ENCODE measurements around the gene AUH. TPM values are rescaled to one million over a fixed set of nuclear protein-coding genes. Genes with fewer than 3 reads are reported as not detected.

Gene AUH
- total RNA-seq, 2 experiments from 2014 or later, result 30.4 to 30.8 TPM

GRCh38 chr9:91188719-91189590 is 172.8 kb downstream of the AUH start:
- Mint-ChIP-seq H3K4me1 (peaks cover 48% of the 10 kb centered on the region), H3K27ac (peak overlapping the region; percentile 24), H3K36me3 (ENCODE audit: low read depth) (peaks cover 17% of the 10 kb centered on the region), H3K9me3 (ENCODE audit: low read depth) (peaks cover 17% of the 10 kb centered on the region), H3K4me3 (no peak overlapping the region), H3K27me3 (no peaks in the 10 kb centered on the region)
- ChIA-PET POLR2A (no interaction called here), CTCF (interaction anchor here (0.7 to 1.0 kb wide), 2 partner anchors 26 to 244 kb away, joined by 3 read pairs; no protein-coding TSS in a partner anchor)
- ATAC-seq (no peak), DNase-seq (no peak)
- intact Hi-C loops (cut with DNase I, micrococcal nuclease), result no loop called here

- POLR2A ChIA-PET, result interaction anchor here (2.0 kb wide), 1 partner anchor 20 kb away, joined by 8 read pairs; no protein-coding TSS in a partner anchor
- H3K27me3 Mint-ChIP-seq, result no peaks in the 10 kb centered on the region
- peaks cover 43% of the 10 kb centered on the region for H3K4me1 Mint-ChIP-seq
Measured at GRCh38 chr9:91187965-91188344, 173.8 kb downstream of the AUH start.

GRCh38 chr9:91187311-91187964 is 174.3 kb downstream of the AUH start:
- H3K4me1 Mint-ChIP-seq, result peaks cover 38% of the 10 kb centered on the region
- ATAC-seq, result no peak
- no peak for DNase-seq
- ChIA-PET POLR2A (interaction anchor here (0.7 to 2.0 kb wide), 3 partner anchors 9 to 20 kb away, joined by 3 to 8 read pairs (median 8); no protein-coding TSS in a partner anchor), CTCF (interaction anchor here (0.6 to 2.0 kb wide), 5 partner anchors 10 to 1657 kb away, joined by 3 to 5 read pairs (median 4); no protein-coding TSS in a partner anchor)
- H3K27me3 Mint-ChIP-seq, result no peaks in the 10 kb centered on the region
- H3K27ac Mint-ChIP-seq, result peak overlapping the region; percentile 82
- peaks cover 17% of the 10 kb centered on the region for H3K9me3 Mint-ChIP-seq (ENCODE audit: low read depth)
- peaks cover 17% of the 10 kb centered on the region for H3K36me3 Mint-ChIP-seq (ENCODE audit: low read depth)
- H3K4me3 Mint-ChIP-seq, result no peak overlapping the region
- intact Hi-C loops (cut with DNase I, micrococcal nuclease), result no loop called here

More at GRCh38 chr9:91187965-91188344, 173.8 kb downstream of the AUH start:
- CTCF ChIA-PET, result interaction anchor here (0.7 to 2.0 kb wide), 4 partner anchors 10 to 245 kb away, joined by 3 to 5 read pairs (median 4); no protein-coding TSS in a partner anchor
- intact Hi-C loops (cut with DNase I, micrococcal nuclease), result no loop called here
- H3K27ac Mint-ChIP-seq, result peak overlapping the region; percentile 82
- ATAC-seq (no peak), DNase-seq (no peak)
- no peak overlapping the region for H3K4me3 Mint-ChIP-seq
- H3K9me3 Mint-ChIP-seq (ENCODE audit: low read depth), result peaks cover 17% of the 10 kb centered on the region
- peaks cover 17% of the 10 kb centered on the region for H3K36me3 Mint-ChIP-seq (ENCODE audit: low read depth)

- Mint-ChIP-seq H3K4me1 (peaks cover 30% of the 10 kb centered on the region), H3K9me3 (ENCODE audit: low read depth) (peaks cover 17% of the 10 kb centered on the region), H3K36me3 (ENCODE audit: low read depth) (peaks cover 17% of the 10 kb centered on the region), H3K27me3 (no peaks in the 10 kb centered on the region), H3K27ac (peak overlapping the region; percentile 82), H3K4me3 (no peak overlapping the region)
- ChIA-PET CTCF (interaction anchor here (0.6 to 2.0 kb wide), 6 partner anchors 9 to 1656 kb away, joined by 3 to 5 read pairs (median 4); no protein-coding TSS in a partner anchor), POLR2A (interaction anchor here (1.2 to 2.0 kb wide), 2 partner anchors 9 to 21 kb away, joined by 8 read pairs; no protein-coding TSS in a partner anchor)
- ATAC-seq (peak; percentile 84), DNase-seq (peak; percentile 55)
- intact Hi-C loops (cut with DNase I, micrococcal nuclease), result loop anchor here in 1 of 2 experiments (1.0 kb wide), 1 partner anchor 8 kb away; no protein-coding TSS in a partner anchor
Measured at GRCh38 chr9:91186632-91187108, 175.0 kb downstream of the AUH start.

- Mint-ChIP-seq H3K4me1 (peaks cover 20% of the 10 kb centered on the region), H3K9me3 (ENCODE audit: low read depth) (peaks cover 17% of the 10 kb centered on the region)
Measured at GRCh38 chr9:91185193-91185886, 176.4 kb downstream of the AUH start.

GRCh38 chr9:91182429-91183225 is 179.1 kb downstream of the AUH start:
- ChIA-PET POLR2A (no interaction called here), CTCF (interaction anchor here (0.6 to 0.7 kb wide), 2 partner anchors 10 to 261 kb away, joined by 3 read pairs; no protein-coding TSS in a partner anchor)
- no peak overlapping the region for H3K4me3 Mint-ChIP-seq
- DNase-seq, result no peak
- H3K36me3 Mint-ChIP-seq (ENCODE audit: low read depth), result no peaks in the 10 kb centered on the region
- intact Hi-C loops (cut with DNase I, micrococcal nuclease), result no loop called here
- no peaks in the 10 kb centered on the region for H3K27me3 Mint-ChIP-seq
- no peak for ATAC-seq
- H3K27ac Mint-ChIP-seq, result no peak overlapping the region
- H3K4me1 Mint-ChIP-seq, result peaks cover 39% of the 10 kb centered on the region
- H3K9me3 Mint-ChIP-seq (ENCODE audit: low read depth), result no peaks in the 10 kb centered on the region

More at GRCh38 chr9:91185193-91185886, 176.4 kb downstream of the AUH start:
- CTCF ChIA-PET, result interaction anchor here (1.1 kb wide), 2 partner anchors 8 to 269 kb away, joined by 3 read pairs; no protein-coding TSS in a partner anchor
- DNase-seq (no peak), ATAC-seq (no peak)
- Mint-ChIP-seq H3K4me3 (no peak overlapping the region), H3K36me3 (ENCODE audit: low read depth) (peaks cover 17% of the 10 kb centered on the region), H3K27me3 (no peaks in the 10 kb centered on the region), H3K27ac (peak overlapping the region; percentile 10)
- POLR2A ChIA-PET, result no interaction called here
- intact Hi-C loops (cut with DNase I, micrococcal nuclease), result no loop called here

- intact Hi-C loops (cut with DNase I, micrococcal nuclease), result no loop called here
- no peak for ATAC-seq
- ChIA-PET CTCF (no interaction called here), POLR2A (no interaction called here)
- no peak for DNase-seq
- Mint-ChIP-seq H3K27me3 (no peaks in the 10 kb centered on the region), H3K4me1 (peaks cover 38% of the 10 kb centered on the region), H3K4me3 (no peak overlapping the region), H3K9me3 (ENCODE audit: low read depth) (no peaks in the 10 kb centered on the region), H3K36me3 (ENCODE audit: low read depth) (peaks cover 4% of the 10 kb centered on the region), H3K27ac (no peak overlapping the region)
Measured at GRCh38 chr9:91181541-91181940, 180.2 kb downstream of the AUH start.

- intact Hi-C loops (cut with DNase I, micrococcal nuclease), result no loop called here
- CTCF ChIA-PET, result no interaction called here
- no peak overlapping the region for H3K27ac Mint-ChIP-seq
Measured at GRCh38 chr9:91180930-91181268, 180.8 kb downstream of the AUH start.

GRCh38 chr9:91180240-91180929 is 181.3 kb downstream of the AUH start:
- peaks cover 44% of the 10 kb centered on the region for H3K4me1 Mint-ChIP-seq
- intact Hi-C loops (cut with DNase I, micrococcal nuclease), result no loop called here
- POLR2A ChIA-PET, result no interaction called here
- H3K9me3 Mint-ChIP-seq (ENCODE audit: low read depth), result no peaks in the 10 kb centered on the region
- ATAC-seq (no peak), DNase-seq (no peak)
- CTCF ChIA-PET, result interaction anchor here (1.0 kb wide), 1 partner anchor 12 kb away, joined by 3 read pairs; no protein-coding TSS in a partner anchor
- no peak overlapping the region for H3K27ac Mint-ChIP-seq
- no peak overlapping the region for H3K4me3 Mint-ChIP-seq
- H3K27me3 Mint-ChIP-seq, result no peaks in the 10 kb centered on the region
- H3K36me3 Mint-ChIP-seq (ENCODE audit: low read depth), result peaks cover 5% of the 10 kb centered on the region

More at GRCh38 chr9:91180930-91181268, 180.8 kb downstream of the AUH start:
- no peak overlapping the region for H3K4me3 Mint-ChIP-seq
- ATAC-seq (no peak), DNase-seq (no peak)
- POLR2A ChIA-PET, result no interaction called here
- H3K9me3 Mint-ChIP-seq (ENCODE audit: low read depth), result no peaks in the 10 kb centered on the region
- H3K4me1 Mint-ChIP-seq, result peaks cover 38% of the 10 kb centered on the region
- no peaks in the 10 kb centered on the region for H3K27me3 Mint-ChIP-seq
- H3K36me3 Mint-ChIP-seq (ENCODE audit: low read depth), result peaks cover 5% of the 10 kb centered on the region
